Airway epithelial cell (primary cell): ENCODE data around the gene HS6ST1. TPM values are rescaled to one million over a fixed set of nuclear protein-coding genes. Genes with fewer than 3 reads are reported as not detected.

Source experiments
- total RNA-seq: library from RNA; depleted of rRNA; stranded (reverse); fragments of >200 nt; gene quantifications from 2 replicates; pipeline ENCODE4 v1.2.3, GENCODE V29; 2015

The HS6ST1 gene
- total RNA-seq, result 40.0 and 46.7 TPM in 2 replicates

GRCh38 chr2:128318776-128319464, at the start of gene HS6ST1:
TSS of gene HS6ST1 (minus strand) at chr2:128318868. CDS start at chr2:128318563, 305 bp downstream.

Other genes starting within 250 kb of the HS6ST1 start
- 35.9 and 38.7 TPM in 2 replicates for gene UGGT1, start 227.7 kb downstream of the HS6ST1 start, total RNA-seq